ENCODE measurements around the gene RPL26. TPM values are rescaled to one million over a fixed set of nuclear protein-coding genes. Genes with fewer than 3 reads are reported as not detected.

Gene RPL26
- total RNA-seq, 4 donors from 2014 or later, result 2,392 to 2,913 (median 2,833) TPM

DNA sequence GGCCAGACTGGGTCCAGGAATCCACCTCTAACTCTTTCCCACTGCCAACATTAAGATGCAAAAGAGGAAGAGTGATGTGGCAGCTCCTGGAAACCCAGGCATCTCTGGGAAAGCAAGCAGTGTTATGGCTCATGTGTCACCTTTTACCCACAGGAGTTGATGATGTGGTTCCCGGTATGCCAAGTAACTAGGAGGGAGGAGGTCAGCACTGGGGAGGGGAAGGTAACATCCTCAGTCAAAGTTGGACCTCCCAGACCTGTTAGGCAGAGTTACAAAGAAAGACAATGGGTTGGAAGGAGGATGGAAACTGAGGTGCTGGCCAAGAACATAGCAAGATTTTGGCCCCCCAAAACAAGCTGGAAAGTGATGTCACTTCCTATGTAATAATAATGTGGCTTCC is 17.9 kb downstream of the RPL26 start:
- no peak for TF ChIP-seq POLR2A (IDR thresholded peaks at IDR 0.05)
- TF ChIP-seq, protein P1, sequence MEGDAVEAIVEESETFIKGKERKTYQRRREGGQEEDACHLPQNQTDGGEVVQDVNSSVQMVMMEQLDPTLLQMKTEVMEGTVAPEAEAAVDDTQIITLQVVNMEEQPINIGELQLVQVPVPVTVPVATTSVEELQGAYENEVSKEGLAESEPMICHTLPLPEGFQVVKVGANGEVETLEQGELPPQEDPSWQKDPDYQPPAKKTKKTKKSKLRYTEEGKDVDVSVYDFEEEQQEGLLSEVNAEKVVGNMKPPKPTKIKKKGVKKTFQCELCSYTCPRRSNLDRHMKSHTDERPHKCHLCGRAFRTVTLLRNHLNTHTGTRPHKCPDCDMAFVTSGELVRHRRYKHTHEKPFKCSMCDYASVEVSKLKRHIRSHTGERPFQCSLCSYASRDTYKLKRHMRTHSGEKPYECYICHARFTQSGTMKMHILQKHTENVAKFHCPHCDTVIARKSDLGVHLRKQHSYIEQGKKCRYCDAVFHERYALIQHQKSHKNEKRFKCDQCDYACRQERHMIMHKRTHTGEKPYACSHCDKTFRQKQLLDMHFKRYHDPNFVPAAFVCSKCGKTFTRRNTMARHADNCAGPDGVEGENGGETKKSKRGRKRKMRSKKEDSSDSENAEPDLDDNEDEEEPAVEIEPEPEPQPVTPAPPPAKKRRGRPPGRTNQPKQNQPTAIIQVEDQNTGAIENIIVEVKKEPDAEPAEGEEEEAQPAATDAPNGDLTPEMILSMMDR (IDR thresholded peaks at IDR 0.05 in 4 of 5, conservative IDR thresholded peaks at IDR 0.05 in 1 of 5), result no peak
- H3K27ac ChIP-seq, result peak overlapping the region; percentile 44 to 66 (median 58)
- peaks cover 20 to 31% of the 10 kb centered on the region in 2 donors for H3K4me1 ChIP-seq
- no peaks in the 10 kb centered on the region for H3K27me3 ChIP-seq
- peaks cover 0 to 17% of the 10 kb centered on the region in 2 donors for H3K36me3 ChIP-seq
- ATAC-seq, result peak in 1 of 2 donors; percentile 63
- no peak overlapping the region for H3K4me3 ChIP-seq
- in situ Hi-C loops (cut with MboI; ENCODE audit: low sequenced_read_pairs in 4 of 4) (no loop called here), intact Hi-C loops (cut with DNase I; ENCODE audit: low total_unique reads) (no loop called here)
- H3K9me3 ChIP-seq, result no peaks in the 10 kb centered on the region
- DNase-seq, result no peak

DNA sequence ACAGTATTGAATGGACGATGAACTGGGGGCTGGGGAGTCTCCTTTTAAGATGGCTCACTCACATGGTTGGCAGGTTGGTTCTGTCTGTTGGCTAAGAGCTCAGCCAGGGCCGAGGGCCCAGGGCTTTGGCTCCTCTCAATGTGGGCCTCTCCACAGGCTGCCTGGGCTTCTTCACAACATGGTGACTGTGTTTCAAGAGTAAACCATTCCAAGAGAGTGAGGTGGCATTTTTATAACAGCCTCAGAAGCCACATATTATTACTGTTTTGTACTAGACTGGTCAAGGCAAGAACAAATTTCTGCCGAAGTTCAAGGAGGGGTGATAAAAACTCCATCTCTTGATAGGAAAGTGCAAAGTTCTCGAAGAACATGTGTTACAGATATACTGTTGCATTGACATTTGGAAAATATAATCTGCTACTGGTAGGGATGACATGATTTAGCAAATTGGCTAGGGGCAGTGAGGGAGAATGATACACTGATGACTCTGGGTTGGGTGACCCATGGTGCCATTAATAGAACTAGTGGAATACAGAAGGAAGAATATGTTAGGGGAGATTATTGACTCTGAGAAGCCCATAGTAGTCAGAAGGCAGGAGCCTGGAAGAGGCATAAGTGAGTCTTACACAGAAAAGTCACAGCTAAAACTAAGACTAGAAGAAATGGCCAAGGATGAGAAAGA is 20.2 kb downstream of the RPL26 start:
- TF ChIP-seq, protein P1 (IDR thresholded peaks at IDR 0.05 in 4 of 5, conservative IDR thresholded peaks at IDR 0.05 in 1 of 5), result no peak
- no peak for TF ChIP-seq POLR2A (IDR thresholded peaks at IDR 0.05)
- peaks cover 23 to 36% of the 10 kb centered on the region in 2 donors for H3K4me1 ChIP-seq
- intact Hi-C loops (cut with DNase I; ENCODE audit: low total_unique reads), result no loop called here
- H3K4me3 ChIP-seq, result no peak overlapping the region
- no peak for DNase-seq
- H3K27ac ChIP-seq, result peak overlapping the region; percentile 58 to 76 (median 62)
- ATAC-seq, result peak in 1 of 2 donors; percentile 60
- no peaks in the 10 kb centered on the region for H3K9me3 ChIP-seq
- H3K36me3 ChIP-seq, result no peaks in the 10 kb centered on the region
- H3K27me3 ChIP-seq, result no peaks in the 10 kb centered on the region
- in situ Hi-C loops (cut with MboI; ENCODE audit: low sequenced_read_pairs in 4 of 4), result no loop called here

DNA sequence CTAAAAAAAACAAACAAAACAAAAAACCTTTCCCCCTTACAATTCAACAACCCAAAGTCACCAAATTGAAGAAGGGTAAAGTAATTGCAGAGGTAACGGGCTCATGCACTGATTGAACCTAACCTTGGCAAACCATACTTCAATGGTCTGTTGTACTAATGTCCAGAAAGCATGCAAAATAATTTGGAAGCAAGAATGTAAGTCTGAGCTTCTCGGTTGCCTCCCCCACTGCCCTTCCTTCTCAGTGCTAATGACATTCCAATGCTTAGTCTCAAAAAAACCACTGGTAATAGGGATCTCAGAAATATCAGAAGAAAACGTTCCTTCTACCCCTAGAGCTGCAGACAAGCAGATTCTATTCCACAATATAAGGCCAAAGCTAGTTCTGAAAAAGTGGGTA is 22.2 kb downstream of the RPL26 start:
- in situ Hi-C loops (cut with MboI; ENCODE audit: low sequenced_read_pairs in 4 of 4) (no loop called here), intact Hi-C loops (cut with DNase I; ENCODE audit: low total_unique reads) (no loop called here)
- DNase-seq (no peak), ATAC-seq (no peak)
- peaks cover 23 to 28% of the 10 kb centered on the region in 2 donors for H3K4me1 ChIP-seq
- H3K4me3 ChIP-seq, result no peak overlapping the region
- peak overlapping the region; percentile 7 to 76 (median 58) for H3K27ac ChIP-seq
- no peaks in the 10 kb centered on the region for H3K9me3 ChIP-seq
- TF ChIP-seq POLR2A (IDR thresholded peaks at IDR 0.05), result no peak
- TF ChIP-seq, protein P1 (IDR thresholded peaks at IDR 0.05 in 4 of 5, conservative IDR thresholded peaks at IDR 0.05 in 1 of 5), result no peak
- no peaks in the 10 kb centered on the region for H3K36me3 ChIP-seq
- H3K27me3 ChIP-seq, result no peaks in the 10 kb centered on the region

DNA sequence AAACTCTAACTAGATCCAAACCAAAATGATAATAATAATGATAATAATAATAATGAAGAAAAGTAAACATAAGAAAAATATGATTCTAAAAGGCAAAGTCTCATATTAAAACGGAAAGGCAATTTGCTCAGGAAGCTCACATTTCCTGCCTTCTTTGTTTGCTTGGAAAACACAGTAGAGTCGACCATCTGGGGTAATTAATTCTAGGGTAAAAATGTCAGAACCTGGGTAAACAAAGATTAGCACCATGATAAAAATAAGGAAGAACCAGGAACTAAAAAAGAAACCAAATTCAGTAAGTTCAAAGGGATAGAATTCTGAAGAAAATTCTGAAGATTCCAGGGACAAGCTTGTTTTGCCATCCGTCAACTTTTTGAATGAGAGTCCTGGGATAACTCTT is 22.7 kb downstream of the RPL26 start:
- TF ChIP-seq, protein P1 (IDR thresholded peaks at IDR 0.05 in 4 of 5, conservative IDR thresholded peaks at IDR 0.05 in 1 of 5), result no peak
- TF ChIP-seq POLR2A (IDR thresholded peaks at IDR 0.05), result no peak
- ATAC-seq (no peak), DNase-seq (no peak)
- Histone ChIP-seq H3K9me3 (no peaks in the 10 kb centered on the region), H3K27ac (peak overlapping the region; percentile 52 to 58 (median 55)), H3K4me3 (no peak overlapping the region), H3K4me1 (peaks cover 23 to 25% of the 10 kb centered on the region in 2 donors), H3K36me3 (no peaks in the 10 kb centered on the region), H3K27me3 (no peaks in the 10 kb centered on the region)
- intact Hi-C loops (cut with DNase I; ENCODE audit: low total_unique reads), result no loop called here
- in situ Hi-C loops (cut with MboI; ENCODE audit: low sequenced_read_pairs in 4 of 4), result no loop called here

Data from gastrocnemius medialis (tissue), 4 donors.